ENCODE results near the gene CTBS. TPM values are rescaled to one million over a fixed set of nuclear protein-coding genes. Genes with fewer than 3 reads are reported as not detected.

CTBS gene
- total and polyA plus RNA-seq, 2 of the 4 experiments (the other 2 are of a cell fraction), result 5.9 to 12.4 TPM

DNA sequence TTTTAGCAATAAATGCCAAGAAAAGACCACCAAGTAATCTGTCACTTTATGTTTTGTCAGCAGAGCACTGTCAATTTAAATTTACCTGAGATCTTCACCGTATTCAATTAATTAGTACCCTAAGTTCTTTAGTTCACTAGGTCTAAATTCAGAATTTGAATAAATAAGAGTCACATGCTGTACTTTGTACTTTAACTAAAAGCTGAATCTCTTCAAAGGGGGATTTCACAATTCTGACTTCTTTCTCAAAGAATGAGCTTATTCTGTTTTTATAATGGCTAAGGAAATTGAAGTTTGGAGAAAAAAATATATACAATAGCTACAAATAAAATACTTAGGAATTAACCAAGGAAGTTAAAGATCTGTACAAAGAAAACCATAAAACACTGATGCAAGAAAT is 65.7 kb downstream of the CTBS start:
- no peak overlapping the region for H3K23ac ChIP-seq (ENCODE audit: low read depth, low read length)
- intact Hi-C loops (cut with micrococcal nuclease), result loop anchor here (5.0 kb wide), 1 partner anchor 366 kb away; the partner anchor contains the start of gene PRKACB
- H4K8ac ChIP-seq (ENCODE audit: low read depth in 2 of 2, low read length in 2 of 2), result no peak overlapping the region
- H2BK15ac ChIP-seq (ENCODE audit: low read depth, low read length), result no peak overlapping the region
- in situ Hi-C loops (cut with MboI; ENCODE audit: low sequenced_read_pairs), result no loop called here
- no peak overlapping the region for H2AK9ac ChIP-seq (replicated peaks; ENCODE audit: low read depth, low read length, poor library complexity)
- no peak overlapping the region for H3K4ac ChIP-seq (ENCODE audit: low read depth, low read length)
- ChIA-PET CTCF (no interaction called here), POLR2A (ENCODE audit: unreplicated experiment) (no interaction called here)
- DNase-seq, result no peak
- no peak overlapping the region for H3K4me3 ChIP-seq (ENCODE audit: insufficient read depth, low read depth, low read length)
- no peaks in the 10 kb centered on the region for H3K36me3 ChIP-seq (ENCODE audit: control insufficient read depth, insufficient read depth, low read length)
- H2BK5ac ChIP-seq (ENCODE audit: low read depth, low read length, poor library complexity, severe bottlenecking), result no peak overlapping the region
- no peak overlapping the region for H2BK20ac ChIP-seq (ENCODE audit: low read depth, low read length)
- H3K9me1 ChIP-seq (ENCODE audit: insufficient read depth, low read length), result no peaks in the 10 kb centered on the region; the same call in 1 of the 2 replicates
- H3K18ac ChIP-seq (ENCODE audit: low read depth, low read length), result no peak overlapping the region
- H2AK5ac ChIP-seq (ENCODE audit: low read depth, low read length), result no peak overlapping the region
- H4K20me1 ChIP-seq (ENCODE audit: insufficient read depth, low read length), result peaks cover 20% of the 10 kb centered on the region
- no CpG with 5 or more reads among the region's 1 CpG for WGBS, 2 experiments (ENCODE audit: extremely low coverage in 2 of 2, insufficient read length in 1 of 2)
- H2AFZ ChIP-seq (replicated peaks; ENCODE audit: low read length, poor library complexity), result no peak overlapping the region
- no peak for TF ChIP-seq NFE2L2 (IDR thresholded peaks at IDR 0.05; ENCODE audit: low read depth, low read length)
- no peak for TF ChIP-seq MAZ (IDR thresholded peaks at IDR 0.05; ENCODE audit: borderline replicate concordance, low read depth, low read length)
- TF ChIP-seq, protein P1, sequence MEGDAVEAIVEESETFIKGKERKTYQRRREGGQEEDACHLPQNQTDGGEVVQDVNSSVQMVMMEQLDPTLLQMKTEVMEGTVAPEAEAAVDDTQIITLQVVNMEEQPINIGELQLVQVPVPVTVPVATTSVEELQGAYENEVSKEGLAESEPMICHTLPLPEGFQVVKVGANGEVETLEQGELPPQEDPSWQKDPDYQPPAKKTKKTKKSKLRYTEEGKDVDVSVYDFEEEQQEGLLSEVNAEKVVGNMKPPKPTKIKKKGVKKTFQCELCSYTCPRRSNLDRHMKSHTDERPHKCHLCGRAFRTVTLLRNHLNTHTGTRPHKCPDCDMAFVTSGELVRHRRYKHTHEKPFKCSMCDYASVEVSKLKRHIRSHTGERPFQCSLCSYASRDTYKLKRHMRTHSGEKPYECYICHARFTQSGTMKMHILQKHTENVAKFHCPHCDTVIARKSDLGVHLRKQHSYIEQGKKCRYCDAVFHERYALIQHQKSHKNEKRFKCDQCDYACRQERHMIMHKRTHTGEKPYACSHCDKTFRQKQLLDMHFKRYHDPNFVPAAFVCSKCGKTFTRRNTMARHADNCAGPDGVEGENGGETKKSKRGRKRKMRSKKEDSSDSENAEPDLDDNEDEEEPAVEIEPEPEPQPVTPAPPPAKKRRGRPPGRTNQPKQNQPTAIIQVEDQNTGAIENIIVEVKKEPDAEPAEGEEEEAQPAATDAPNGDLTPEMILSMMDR (conservative IDR thresholded peaks at IDR 0.05; ENCODE audit: low read depth, low read length), result no peak
- no peak for TF ChIP-seq BHLHE40 (IDR thresholded peaks at IDR 0.05; ENCODE audit: low read depth, low read length)
- TF ChIP-seq MXI1 (IDR thresholded peaks at IDR 0.05; ENCODE audit: borderline replicate concordance, low read depth, low read length), result no peak
- TF ChIP-seq POLR2A (IDR thresholded peaks at IDR 0.05; ENCODE audit: low read depth, low read length), result no peak
- no peak for TF ChIP-seq RFX5 (IDR thresholded peaks at IDR 0.05; ENCODE audit: low read depth, low read length)
- TF ChIP-seq MAFK (IDR thresholded peaks at IDR 0.05; ENCODE audit: low read depth, low read length), result no peak
- no peak for TF ChIP-seq SMC3 (IDR thresholded peaks at IDR 0.05; ENCODE audit: low read depth, low read length)
- no peak for TF ChIP-seq RAD21 (IDR thresholded peaks at IDR 0.05; ENCODE audit: low read length)
- no peak for TF ChIP-seq RCOR1 (IDR thresholded peaks at IDR 0.05; ENCODE audit: insufficient replicate concordance, low read length)
- TF ChIP-seq CEBPB (IDR thresholded peaks at IDR 0.05; ENCODE audit: low read depth, low read length), result no peak
- TF ChIP-seq CHD1 (IDR thresholded peaks at IDR 0.05; ENCODE audit: low read depth, low read length), result no peak
- TF ChIP-seq, protein P2, sequence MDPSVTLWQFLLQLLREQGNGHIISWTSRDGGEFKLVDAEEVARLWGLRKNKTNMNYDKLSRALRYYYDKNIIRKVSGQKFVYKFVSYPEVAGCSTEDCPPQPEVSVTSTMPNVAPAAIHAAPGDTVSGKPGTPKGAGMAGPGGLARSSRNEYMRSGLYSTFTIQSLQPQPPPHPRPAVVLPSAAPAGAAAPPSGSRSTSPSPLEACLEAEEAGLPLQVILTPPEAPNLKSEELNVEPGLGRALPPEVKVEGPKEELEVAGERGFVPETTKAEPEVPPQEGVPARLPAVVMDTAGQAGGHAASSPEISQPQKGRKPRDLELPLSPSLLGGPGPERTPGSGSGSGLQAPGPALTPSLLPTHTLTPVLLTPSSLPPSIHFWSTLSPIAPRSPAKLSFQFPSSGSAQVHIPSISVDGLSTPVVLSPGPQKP (IDR thresholded peaks at IDR 0.05; ENCODE audit: borderline replicate concordance, low read depth, low read length), result no peak
- H3K27me3 ChIP-seq (ENCODE audit: control insufficient read depth, insufficient read depth, low read length), result no peaks in the 10 kb centered on the region
- H3K4me2 ChIP-seq (ENCODE audit: low read depth, low read length), result no peak overlapping the region
- ATAC-seq (ENCODE audit: low read depth), result no peak
- BruUV-seq (replicated peaks), result no TSS peak
- H3K79me1 ChIP-seq (ENCODE audit: low read depth in 1 of 2, low read length in 2 of 2), result peaks cover 5 to 20% of the 10 kb centered on the region in 2 experiments; a peak in 3 of 4 replicates
- H3K9ac ChIP-seq (ENCODE audit: low read depth, low read length), result no peak overlapping the region
- H4K5ac ChIP-seq (ENCODE audit: low read depth, low read length), result no peak overlapping the region
- dilution Hi-C loops (cut with HindIII; ENCODE audit: low sequenced_read_pairs, unreplicated experiment), result no loop called here
- no peak overlapping the region for H2BK120ac ChIP-seq (ENCODE audit: low read depth, low read length)
- no peaks in the 10 kb centered on the region for H3K9me3 ChIP-seq (ENCODE audit: control insufficient read depth, insufficient read depth, low read length)
- no peak overlapping the region for H3K27ac ChIP-seq (ENCODE audit: insufficient read depth, low read length)
- peaks cover 6% of the 10 kb centered on the region; the same call in 1 of the 2 replicates for H3K4me1 ChIP-seq (ENCODE audit: control insufficient read depth, insufficient read depth, low read length)
- H3K14ac ChIP-seq (replicated peaks; ENCODE audit: low read depth, low read length), result no peak overlapping the region
- no peak overlapping the region for H3K56ac ChIP-seq (ENCODE audit: extremely low read depth, insufficient read depth, low read length)
- H4K91ac ChIP-seq (ENCODE audit: insufficient read depth, low read depth, low read length), result no peak overlapping the region
